Measurements from ENCODE around the gene ELL.

- TF ChIP-seq EZH2 (IDR thresholded peaks at IDR 0.05; ENCODE audit: borderline replicate concordance, low read length): no peak
- TF ChIP-seq, protein P1, sequence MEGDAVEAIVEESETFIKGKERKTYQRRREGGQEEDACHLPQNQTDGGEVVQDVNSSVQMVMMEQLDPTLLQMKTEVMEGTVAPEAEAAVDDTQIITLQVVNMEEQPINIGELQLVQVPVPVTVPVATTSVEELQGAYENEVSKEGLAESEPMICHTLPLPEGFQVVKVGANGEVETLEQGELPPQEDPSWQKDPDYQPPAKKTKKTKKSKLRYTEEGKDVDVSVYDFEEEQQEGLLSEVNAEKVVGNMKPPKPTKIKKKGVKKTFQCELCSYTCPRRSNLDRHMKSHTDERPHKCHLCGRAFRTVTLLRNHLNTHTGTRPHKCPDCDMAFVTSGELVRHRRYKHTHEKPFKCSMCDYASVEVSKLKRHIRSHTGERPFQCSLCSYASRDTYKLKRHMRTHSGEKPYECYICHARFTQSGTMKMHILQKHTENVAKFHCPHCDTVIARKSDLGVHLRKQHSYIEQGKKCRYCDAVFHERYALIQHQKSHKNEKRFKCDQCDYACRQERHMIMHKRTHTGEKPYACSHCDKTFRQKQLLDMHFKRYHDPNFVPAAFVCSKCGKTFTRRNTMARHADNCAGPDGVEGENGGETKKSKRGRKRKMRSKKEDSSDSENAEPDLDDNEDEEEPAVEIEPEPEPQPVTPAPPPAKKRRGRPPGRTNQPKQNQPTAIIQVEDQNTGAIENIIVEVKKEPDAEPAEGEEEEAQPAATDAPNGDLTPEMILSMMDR (conservative IDR thresholded peaks at IDR 0.05 in 1 of 2, IDR thresholded peaks at IDR 0.05 in 1 of 2; ENCODE audit: extremely low read depth in 1 of 2, insufficient read depth in 1 of 2, low read depth in 1 of 2, low read length in 2 of 2): no peak
Observed at GRCh38 chr19:18478545-18479311, 43.1 kb downstream of the ELL start.

All from mammary epithelial cell (primary cell).